Esophagus muscularis mucosa (tissue), 4 donors: ENCODE data around the gene MAGI2.

Experiments used
- EP300 ChIP-seq: sonication (generic); formaldehyde crosslinking; IDR thresholded peaks from one replicate; pipeline ENCODE4 v1.6.1; 2017; ENCODE audit warnings: antibody characterized with exemption
- POLR2A ChIP-seq: fragments of 450-650 bp; IDR thresholded peaks from one replicate; pipeline ENCODE4 v1.6.1; 2017; ENCODE audit warnings: antibody characterized with exemption, moderate library complexity, mild to moderate bottlenecking, low read depth
- POLR2AphosphoS5 ChIP-seq, 2 donors: sonication (generic); formaldehyde crosslinking; IDR thresholded peaks; one replicate each; pipeline ENCODE4 v1.6.1; 2017; ENCODE audit warnings: antibody characterized with exemption in 2 of 2
- TF ChIP-seq, protein P1 (sequence below), 3 experiments: fragments of 200-600 bp in 2 of 3; fragments of 450-650 bp in 1 of 3; sonication (generic) in 2 of 3; IDR thresholded peaks; one replicate each; pipeline ENCODE4 v1.5.1; 2017 to 2019; ENCODE audit warnings: antibody characterized with exemption in 3 of 3, mild to moderate bottlenecking in 2 of 3, moderate library complexity in 1 of 3

DNA sequence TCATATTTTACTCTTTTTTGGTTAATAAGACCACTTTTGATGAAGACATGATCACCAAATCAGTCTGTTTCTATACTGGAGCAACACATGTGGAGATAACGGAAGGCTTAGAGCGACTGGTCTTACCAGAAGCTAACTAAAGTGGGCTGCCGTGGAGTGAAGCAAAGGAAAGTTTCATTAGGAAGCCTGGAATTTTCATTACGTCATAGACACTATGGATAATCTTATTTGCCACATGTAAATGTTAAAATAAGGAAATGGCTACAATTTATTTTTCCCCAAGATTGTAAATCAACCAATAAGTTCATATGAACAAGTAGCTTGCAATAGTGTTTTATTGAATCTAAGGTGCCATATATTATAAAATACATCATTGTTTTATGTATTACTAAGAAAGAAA is 1469.5 kb downstream of the MAGI2 start:
- TF ChIP-seq POLR2A (no peak), POLR2AphosphoS5 (IDR thresholded peaks at IDR 0.05) (no peak), EP300 (no peak)
- TF ChIP-seq, protein P1, sequence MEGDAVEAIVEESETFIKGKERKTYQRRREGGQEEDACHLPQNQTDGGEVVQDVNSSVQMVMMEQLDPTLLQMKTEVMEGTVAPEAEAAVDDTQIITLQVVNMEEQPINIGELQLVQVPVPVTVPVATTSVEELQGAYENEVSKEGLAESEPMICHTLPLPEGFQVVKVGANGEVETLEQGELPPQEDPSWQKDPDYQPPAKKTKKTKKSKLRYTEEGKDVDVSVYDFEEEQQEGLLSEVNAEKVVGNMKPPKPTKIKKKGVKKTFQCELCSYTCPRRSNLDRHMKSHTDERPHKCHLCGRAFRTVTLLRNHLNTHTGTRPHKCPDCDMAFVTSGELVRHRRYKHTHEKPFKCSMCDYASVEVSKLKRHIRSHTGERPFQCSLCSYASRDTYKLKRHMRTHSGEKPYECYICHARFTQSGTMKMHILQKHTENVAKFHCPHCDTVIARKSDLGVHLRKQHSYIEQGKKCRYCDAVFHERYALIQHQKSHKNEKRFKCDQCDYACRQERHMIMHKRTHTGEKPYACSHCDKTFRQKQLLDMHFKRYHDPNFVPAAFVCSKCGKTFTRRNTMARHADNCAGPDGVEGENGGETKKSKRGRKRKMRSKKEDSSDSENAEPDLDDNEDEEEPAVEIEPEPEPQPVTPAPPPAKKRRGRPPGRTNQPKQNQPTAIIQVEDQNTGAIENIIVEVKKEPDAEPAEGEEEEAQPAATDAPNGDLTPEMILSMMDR (IDR thresholded peaks at IDR 0.05): no peak
